Measurements from ENCODE around the gene KIAA1755. TPM values are rescaled to one million over a fixed set of nuclear protein-coding genes. Genes with fewer than 3 reads are reported as not detected.

The KIAA1755 gene
- total and polyA plus RNA-seq, 11 donors = 2.1 to 6.7 (median 3.5) TPM

GRCh38 chr20:38213607-38213940 is 47.0 kb downstream of the KIAA1755 start:
- no peak for ATAC-seq
- Histone ChIP-seq H3K36me3 (no peaks in the 10 kb centered on the region), H3K4me3 (no peak overlapping the region), H3K27ac (peak overlapping the region in 3 of 12 donors; percentile 24 to 43 (median 25)), H3K9me3 (no peaks in the 10 kb centered on the region), H3K4me1 (peaks cover 0 to 49% (median 16%) of the 10 kb centered on the region in 12 donors), H3K27me3 (no peaks in the 10 kb centered on the region)
- TF ChIP-seq POLR2A (IDR thresholded peaks at IDR 0.05) = no peak
- no peak for TF ChIP-seq CTCF (IDR thresholded peaks at IDR 0.05)
- WGBS, 4 donors = 89 to 96% (median 93%) methylated on average over 5 of the region's 5 CpGs
- intact Hi-C loops (cut with DNase I) = no loop called here
- DNase-seq = no peak

GRCh38 chr20:38212806-38213606 is 47.5 kb downstream of the KIAA1755 start:
- Histone ChIP-seq H3K4me1 (peaks cover 0 to 47% (median 13%) of the 10 kb centered on the region in 12 donors), H3K36me3 (no peaks in the 10 kb centered on the region), H3K27ac (peak overlapping the region in 6 of 12 donors; percentile 22 to 59 (median 26)), H3K4me3 (no peak overlapping the region), H3K27me3 (no peaks in the 10 kb centered on the region), H3K9me3 (no peaks in the 10 kb centered on the region)
- DNase-seq = peak in 2 of 5 donors; percentile 38 to 68
- intact Hi-C loops (cut with DNase I) = no loop called here
- TF ChIP-seq CTCF (IDR thresholded peaks at IDR 0.05) = no peak
- no peak for TF ChIP-seq POLR2A (IDR thresholded peaks at IDR 0.05)
- peak in 1 of 4 donors; percentile 14 for ATAC-seq
- 70 to 76% (median 72%) methylated on average over 9 to 18 of the region's 18 CpGs for WGBS, 4 donors

GRCh38 chr20:38211200-38212097 is 49.1 kb downstream of the KIAA1755 start:
- H3K27me3 ChIP-seq = no peaks in the 10 kb centered on the region
- peaks cover 0 to 40% (median 8%) of the 10 kb centered on the region in 12 donors for H3K4me1 ChIP-seq
- ATAC-seq (peak; percentile 21 to 48 (median 40)), DNase-seq (peak in 2 of 5 donors; percentile 56 to 63)
- H3K27ac ChIP-seq = peak overlapping the region in 8 of 12 donors; percentile 44 to 72 (median 56)
- TF ChIP-seq CTCF (IDR thresholded peaks at IDR 0.05) (no peak), POLR2A (IDR thresholded peaks at IDR 0.05) (no peak)
- intact Hi-C loops (cut with DNase I) = no loop called here
- H3K9me3 ChIP-seq = peaks cover 0 to 3% (median 0%) of the 10 kb centered on the region in 12 donors
- 50 to 67% (median 58%) methylated on average over 8 to 9 of the region's 9 CpGs for WGBS, 4 donors
- H3K4me3 ChIP-seq = no peak overlapping the region
- H3K36me3 ChIP-seq = no peaks in the 10 kb centered on the region

GRCh38 chr20:38210741-38211140 is 49.8 kb downstream of the KIAA1755 start:
- DNase-seq (no peak), ATAC-seq (peak in 2 of 4 donors; percentile 12 to 21)
- Histone ChIP-seq H3K4me3 (no peak overlapping the region), H3K9me3 (peaks cover 0 to 9% (median 0%) of the 10 kb centered on the region in 12 donors), H3K36me3 (no peaks in the 10 kb centered on the region), H3K4me1 (peaks cover 0 to 40% (median 8%) of the 10 kb centered on the region in 12 donors), H3K27ac (peak overlapping the region in 6 of 12 donors; percentile 1 to 72 (median 60)), H3K27me3 (no peaks in the 10 kb centered on the region)
- 46 to 64% (median 48%) methylated on average over 4 to 6 of the region's 6 CpGs for WGBS, 4 donors
- intact Hi-C loops (cut with DNase I) = no loop called here
- TF ChIP-seq POLR2A (IDR thresholded peaks at IDR 0.05) (no peak), CTCF (IDR thresholded peaks at IDR 0.05) (no peak)

All from heart left ventricle (tissue), 16 donors.